Breast epithelium (tissue), 3 donors: ENCODE results near the gene CCPG1.

Experiments
- CTCF ChIP-seq, 3 donors: fragments of 450-650 bp; IDR thresholded peaks; one replicate each; pipeline ENCODE4 v1.5.1; 2016 to 2017; ENCODE audit warnings: antibody characterized with exemption in 3 of 3, mild to moderate bottlenecking in 3 of 3, moderate library complexity in 3 of 3
- POLR2A ChIP-seq: fragments of 450-650 bp; IDR thresholded peaks from one replicate; pipeline ENCODE4 v1.6.1; 2016; ENCODE audit warnings: antibody characterized with exemption, mild to moderate bottlenecking, moderate library complexity
- POLR2AphosphoS5 ChIP-seq, 3 donors: sonication (generic); formaldehyde crosslinking; IDR thresholded peaks; one replicate each; pipeline ENCODE4 v1.6.1; 2017; ENCODE audit warnings: antibody characterized with exemption in 3 of 3

GRCh38 chr15:55344206-55344605 lies 64.0 kb downstream of the CCPG1 start:
- no peak for TF ChIP-seq CTCF (IDR thresholded peaks at IDR 0.05)
- TF ChIP-seq POLR2AphosphoS5 (IDR thresholded peaks at IDR 0.05), result no peak
- TF ChIP-seq POLR2A, result no peak
